Myocyte (in vitro differentiated cells): ENCODE measurements around the gene MGAT3. TPM values are rescaled to one million over a fixed set of nuclear protein-coding genes. Genes with fewer than 3 reads are reported as not detected.
"Not testable (repeated sequence)": the region's sequence is repeated elsewhere in the genome, so short reads cannot be mapped to it uniquely, and the experiment has no call there.

Experiments
- DNase-seq: peaks from one replicate; pipeline ENCODE4 v3.0.0-alpha.2; 2012; ENCODE audit warnings: low read depth
- total RNA-seq: library from RNA; depleted of rRNA; stranded (reverse); fragments of >200 nt; gene quantifications from 2 replicates; pipeline ENCODE4 v1.2.3, GENCODE V29; 2014

The MGAT3 gene
- total RNA-seq, 1 donor from 2014 or later = not detected

GRCh38 chr22:39489094-39490068 is 32.6 kb downstream of the MGAT3 start:
- DNase-seq = no peak

GRCh38 chr22:39490135-39490798 is 33.5 kb downstream of the MGAT3 start:
- peak; percentile 57 for DNase-seq

GRCh38 chr22:39490966-39491680 is 34.3 kb downstream of the MGAT3 start:
- no peak for DNase-seq

- DNase-seq = no peak
These were observed 34.9 kb downstream of the MGAT3 start for GRCh38 chr22:39491696-39492095.

- no peak for DNase-seq
These were observed 35.4 kb downstream of the MGAT3 start for GRCh38 chr22:39492186-39492585.

DNA sequence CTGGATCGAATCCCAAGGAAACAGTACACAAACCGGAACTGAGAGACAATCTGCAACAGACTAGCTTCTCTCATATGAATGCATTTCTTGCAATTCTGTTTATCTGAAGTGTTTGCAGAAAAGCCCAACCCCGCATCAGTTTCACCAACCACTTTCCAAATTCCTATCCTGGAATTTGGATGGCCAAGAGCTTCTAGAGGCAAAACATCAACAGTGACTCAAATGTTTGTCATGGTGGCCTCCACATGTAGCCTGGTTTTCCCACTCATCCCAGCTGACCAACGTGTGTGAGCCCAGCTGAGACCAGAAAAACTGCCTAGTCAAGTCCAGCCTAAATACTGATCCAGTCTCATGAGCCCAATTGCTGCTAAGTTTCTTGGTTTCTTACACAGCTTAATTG is 36.9 kb downstream of the MGAT3 start:
- peak; percentile 67 for DNase-seq

GRCh38 chr22:39494471-39495120 is 37.8 kb downstream of the MGAT3 start:
- DNase-seq = no peak

DNA sequence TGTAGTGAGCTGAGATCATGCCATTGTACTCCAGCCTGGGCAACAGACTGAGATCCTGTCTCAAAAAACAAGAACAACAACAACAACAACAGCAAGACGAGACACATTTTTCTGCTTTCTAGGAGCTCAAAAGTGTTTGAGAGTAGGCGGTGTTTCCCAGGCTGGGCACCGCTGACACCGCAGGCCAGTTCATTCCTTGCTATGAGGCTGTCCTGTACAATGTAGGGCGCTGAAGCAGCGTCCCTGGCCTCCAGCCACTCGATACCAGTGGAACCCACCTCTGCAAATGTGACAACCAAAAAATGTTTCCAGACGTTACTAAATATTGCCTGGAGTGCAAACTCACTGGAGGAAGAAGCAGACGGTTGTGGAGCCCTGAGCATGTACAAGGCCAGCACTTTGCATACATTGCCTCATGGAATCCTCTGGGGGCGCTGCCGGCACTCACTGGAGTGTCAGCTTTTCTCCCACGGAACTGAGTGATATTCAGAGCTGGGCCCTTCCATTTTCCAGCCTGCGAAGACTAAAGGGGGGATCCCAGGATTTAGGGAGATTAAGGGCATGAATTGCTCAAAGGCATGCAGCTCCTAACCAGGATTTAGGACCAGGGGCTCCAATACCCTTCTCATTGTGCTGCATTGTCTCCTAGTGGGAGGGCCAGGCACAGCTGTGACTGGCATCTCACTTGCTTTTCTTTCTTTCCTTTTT is 39.5 kb downstream of the MGAT3 start:
- DNase-seq = peak; percentile 77

GRCh38 chr22:39497429-39497828 is 40.6 kb downstream of the MGAT3 start:
- no peak for DNase-seq

GRCh38 chr22:39498368-39498767 is 41.6 kb downstream of the MGAT3 start:
- DNase-seq = no peak

DNA sequence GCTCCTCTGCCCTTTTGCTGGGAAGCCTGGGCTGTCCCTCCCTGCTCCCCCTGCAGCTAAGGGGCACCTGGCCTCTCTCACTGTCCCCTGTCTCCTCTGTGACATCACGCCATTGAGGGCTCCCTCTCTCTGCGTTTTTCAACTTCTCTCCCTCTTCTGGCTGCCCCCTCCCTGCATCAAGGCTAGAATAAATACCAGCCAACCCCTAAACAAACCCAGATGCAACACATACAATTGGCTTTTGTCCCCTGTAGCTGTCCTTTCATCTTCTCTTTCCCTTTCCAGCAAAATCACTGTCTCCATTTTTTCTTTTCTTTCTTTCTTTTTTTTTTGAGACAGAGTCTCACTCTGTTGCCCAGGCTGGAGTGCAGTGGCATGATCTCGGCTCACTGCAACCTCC is 42.0 kb downstream of the MGAT3 start:
- DNase-seq = no peak

DNA sequence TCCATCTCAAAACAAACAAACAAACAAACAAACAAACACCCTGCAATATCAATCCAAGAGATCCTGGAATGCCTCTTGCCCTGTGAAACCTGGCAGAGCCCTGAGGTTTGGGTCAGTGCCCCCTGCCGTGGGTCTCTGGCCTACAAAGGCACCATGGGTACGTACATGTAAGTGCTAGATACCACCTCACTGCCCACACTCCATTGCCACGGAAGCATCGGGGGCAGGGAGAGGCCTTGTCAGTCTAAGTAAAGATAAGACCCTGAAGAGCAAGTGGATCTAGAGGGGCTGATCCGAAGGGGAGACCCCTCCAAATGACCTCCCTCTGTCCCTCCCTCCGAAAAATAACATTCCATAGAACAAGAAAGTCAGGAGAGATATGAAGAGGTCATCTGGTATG is 43.3 kb downstream of the MGAT3 start:
- no peak for DNase-seq

GRCh38 chr22:39501644-39502108 is 44.9 kb downstream of the MGAT3 start:
- DNase-seq = no peak

DNA sequence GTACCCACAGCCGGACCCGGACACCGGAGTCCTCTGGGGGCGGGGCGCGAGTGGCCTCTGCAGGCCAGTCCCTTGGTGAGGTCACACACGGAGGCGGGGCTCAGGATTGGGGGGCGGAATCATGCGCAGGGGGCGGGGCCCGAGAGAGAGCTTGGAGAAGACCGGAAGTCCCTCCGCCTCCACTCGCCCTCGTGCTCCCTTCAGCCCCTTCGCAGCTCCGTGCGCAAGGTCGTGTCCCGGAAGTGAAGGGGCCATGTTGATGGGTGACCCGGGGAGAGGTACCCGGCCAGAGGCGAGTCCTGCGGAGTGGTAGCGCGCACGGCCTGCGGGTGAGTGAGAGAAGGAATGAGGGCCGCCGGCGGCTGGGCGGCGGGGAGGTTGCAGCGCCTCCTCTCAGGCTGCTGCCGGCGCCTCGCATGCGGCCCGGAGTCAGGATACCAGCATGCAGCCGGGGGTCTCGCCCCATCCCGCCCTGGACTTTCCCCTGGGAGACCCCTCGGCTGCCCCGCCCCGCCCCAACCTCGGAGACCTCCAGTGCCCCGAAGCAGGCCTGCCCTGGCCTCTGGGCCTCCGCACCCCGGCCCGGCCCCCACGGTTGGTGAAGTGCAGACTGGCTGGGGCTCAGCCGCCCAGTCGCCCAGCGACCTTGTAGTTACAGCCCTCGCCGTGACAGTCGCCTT is 45.4 kb downstream of the MGAT3 start, which contains the start of gene MIEF1:
Gene MIEF1, plus strand, starts transcription at position 182 of the 680 bp plus-strand sequence. CDS start 9,005 bp downstream, outside the sequence.
- peak; percentile 98 for DNase-seq

GRCh38 chr22:39502789-39503409 is 46.1 kb downstream of the MGAT3 start:
- no peak for DNase-seq

DNA sequence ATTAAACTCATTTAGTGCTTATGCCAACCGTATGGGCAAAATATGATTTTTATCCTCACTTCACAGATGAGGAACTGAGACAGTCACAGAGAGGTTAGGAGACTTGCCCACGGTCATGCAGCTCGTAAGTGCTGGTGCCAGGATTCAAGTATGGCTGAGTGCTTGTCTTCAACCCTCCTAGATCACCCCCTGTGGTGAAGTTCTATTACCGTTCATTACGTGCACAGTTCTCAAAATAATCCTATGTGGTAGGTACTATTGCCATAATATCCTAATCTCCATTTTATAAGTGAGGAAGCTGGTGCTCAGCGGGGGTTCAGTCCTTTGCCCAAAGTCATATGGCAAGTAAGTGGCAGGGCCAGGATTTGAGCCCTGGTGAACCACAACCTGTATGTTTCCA is 46.8 kb downstream of the MGAT3 start:
- no peak for DNase-seq

DNA sequence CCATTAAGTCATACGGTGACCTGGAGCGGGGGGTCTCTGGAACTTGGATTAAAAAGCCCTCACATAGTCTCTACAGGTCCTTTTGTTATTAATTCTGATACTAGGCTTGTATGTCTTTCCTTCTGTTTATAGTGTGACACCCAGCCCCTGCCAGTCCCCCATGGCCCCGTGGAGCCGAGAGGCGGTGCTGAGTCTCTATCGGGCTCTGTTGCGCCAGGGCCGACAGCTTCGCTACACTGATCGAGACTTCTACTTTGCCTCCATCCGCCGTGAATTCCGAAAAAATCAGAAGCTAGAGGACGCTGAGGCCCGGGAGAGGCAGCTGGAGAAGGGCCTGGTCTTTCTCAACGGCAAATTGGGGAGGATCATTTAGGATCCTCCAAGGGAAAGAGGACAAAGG is 47.3 kb downstream of the MGAT3 start:
- no peak for DNase-seq

- DNase-seq = not testable (repeated sequence)
These were observed 50.2 kb downstream of the MGAT3 start for GRCh38 chr22:39507021-39507420.

DNA sequence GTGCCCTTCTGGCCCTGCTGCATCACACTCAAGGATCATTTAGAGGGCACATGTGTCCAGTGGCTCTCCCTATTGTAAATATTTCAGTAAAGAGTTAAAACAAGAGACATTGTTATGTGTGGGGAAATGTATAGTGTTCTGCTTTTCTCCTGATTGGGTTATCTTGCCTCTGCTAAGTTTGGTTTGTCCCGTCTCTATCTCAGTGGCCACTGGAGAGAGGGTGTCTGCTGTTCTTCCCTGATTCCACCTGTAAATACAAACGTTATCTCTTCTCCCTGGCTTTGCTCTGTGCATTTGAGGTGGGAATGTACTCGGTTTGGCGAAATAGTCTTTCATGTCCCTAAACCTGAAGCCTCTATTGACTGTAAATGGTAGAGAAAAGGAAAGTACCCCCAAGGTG is 51.6 kb downstream of the MGAT3 start:
- no peak for DNase-seq
